ENCODE results near the gene COMTD1. TPM values are rescaled to one million over a fixed set of nuclear protein-coding genes. Genes with fewer than 3 reads are reported as not detected.
"Not testable (repeated sequence)": the region's sequence is repeated elsewhere in the genome, so short reads cannot be mapped to it uniquely, and the experiment has no call there.

COMTD1 gene
- total and polyA plus RNA-seq, 2 donors (not counting 3 experiments of a cell fraction or from before 2014, with no cell fraction given): 18.4 to 18.6 TPM

GRCh38 chr10:75189266-75190096, 46.3 kb downstream of the COMTD1 start:
- H3K4me1 ChIP-seq (ENCODE audit: control insufficient read depth, extremely low read depth, insufficient read depth, low read length): peaks cover 7% of the 10 kb centered on the region
- FAIRE-seq (no peak), DNase-seq (ENCODE audit: low read depth, low spot score) (no peak)
- H3K4me2 ChIP-seq (ENCODE audit: insufficient read depth, low read length): no peak overlapping the region
- H4K20me1 ChIP-seq (replicated peaks; ENCODE audit: control insufficient read depth, extremely low read depth, insufficient read depth, low read length): no peaks in the 10 kb centered on the region
- BruUV-seq (replicated peaks): no TSS peak
- peaks cover 0 to 2% of the 10 kb centered on the region in 2 experiments for H3K36me3 ChIP-seq (ENCODE audit: control insufficient read depth in 2 of 2, extremely low read depth in 1 of 2, insufficient read depth in 2 of 2, low read length in 2 of 2)
- ChIA-PET CTCF (interaction anchor here (0.7 to 1.3 kb wide), 4 partner anchors 34 to 46 kb away, joined by 3 to 4 read pairs (median 3); partner anchors contain the start of gene COMTD1), POLR2A (no interaction called here)
- no peaks in the 10 kb centered on the region for H3K79me2 ChIP-seq (ENCODE audit: control insufficient read depth, insufficient read depth, low read length)
- no peaks in the 10 kb centered on the region for H3K9me1 ChIP-seq (replicated peaks; ENCODE audit: control insufficient read depth, extremely low read depth, insufficient read depth, low read length)
- no peak for TF ChIP-seq EZH2 (IDR thresholded peaks at IDR 0.05; ENCODE audit: borderline replicate concordance, low read depth, low read length, severe bottlenecking)
- TF ChIP-seq POLR2A (IDR thresholded peaks at IDR 0.05; ENCODE audit: low read depth, low read length): no peak
- TF ChIP-seq CTCF (IDR thresholded peaks at IDR 0.05; ENCODE audit: extremely low read depth in 1 of 2, insufficient read depth in 1 of 2, low read depth in 1 of 2, low read length in 2 of 2): no peak
- no peak for TF ChIP-seq GATA2 (IDR thresholded peaks at IDR 0.05; ENCODE audit: insufficient read depth, insufficient read length, low read depth, low read length)
- TF ChIP-seq MAX (IDR thresholded peaks at IDR 0.05; ENCODE audit: insufficient read depth, insufficient read length): no peak
- no peak for TF ChIP-seq FOS (IDR thresholded peaks at IDR 0.05; ENCODE audit: borderline replicate concordance, insufficient read depth, low read length)
- no peak for TF ChIP-seq POLR2AphosphoS5 (IDR thresholded peaks at IDR 0.05; ENCODE audit: insufficient read depth, low read depth, low read length)
- TF ChIP-seq JUN (IDR thresholded peaks at IDR 0.05; ENCODE audit: borderline replicate concordance, insufficient read depth, insufficient read length, low read depth): no peak
- H3K9me3 ChIP-seq (replicated peaks; ENCODE audit: control insufficient read depth, insufficient read depth, low read length): no peaks in the 10 kb centered on the region
- dilution Hi-C loops (cut with MboI; ENCODE audit: extremely low pct_ligation_motif_present, low sequenced_read_pairs): no loop called here
- H3K27me3 ChIP-seq (ENCODE audit: control insufficient read depth in 2 of 2, insufficient read depth in 2 of 2, low read length in 2 of 2): no peaks in the 10 kb centered on the region
- H3K4me3 ChIP-seq (replicated peaks in 1 of 3; ENCODE audit: insufficient read depth in 1 of 3, low read depth in 1 of 3, low read length in 3 of 3): no peak overlapping the region
- no peak overlapping the region for H3K27ac ChIP-seq (ENCODE audit: insufficient read depth, low read depth, low read length)
- no peak overlapping the region for H2AFZ ChIP-seq (ENCODE audit: low read depth, low read length)
- no peak overlapping the region for H3K9ac ChIP-seq (replicated peaks; ENCODE audit: extremely low read depth, insufficient read depth, low read length)
- intact Hi-C loops (cut with micrococcal nuclease): loop anchor here (2.0 kb wide), 1 partner anchor 21 kb away; the partner anchor contains the start of gene VDAC2

GRCh38 chr10:75188522-75188921, 47.2 kb downstream of the COMTD1 start:
- dilution Hi-C loops (cut with MboI; ENCODE audit: extremely low pct_ligation_motif_present, low sequenced_read_pairs); H3K36me3 ChIP-seq (ENCODE audit: control insufficient read depth in 2 of 2, extremely low read depth in 1 of 2, insufficient read depth in 2 of 2, low read length in 2 of 2); H3K9ac ChIP-seq (replicated peaks; ENCODE audit: extremely low read depth, insufficient read depth, low read length); H3K27ac ChIP-seq (ENCODE audit: insufficient read depth, low read depth, low read length); FAIRE-seq; H3K4me3 ChIP-seq (replicated peaks in 1 of 3; ENCODE audit: insufficient read depth in 1 of 3, low read depth in 1 of 3, low read length in 3 of 3); DNase-seq (ENCODE audit: low read depth, low spot score); H3K9me3 ChIP-seq (replicated peaks; ENCODE audit: control insufficient read depth, insufficient read depth, low read length); H3K27me3 ChIP-seq (ENCODE audit: control insufficient read depth in 2 of 2, insufficient read depth in 2 of 2, low read length in 2 of 2); H3K79me2 ChIP-seq (ENCODE audit: control insufficient read depth, insufficient read depth, low read length); H4K20me1 ChIP-seq (replicated peaks; ENCODE audit: control insufficient read depth, extremely low read depth, insufficient read depth, low read length); BruUV-seq (replicated peaks); H3K4me1 ChIP-seq (ENCODE audit: control insufficient read depth, extremely low read depth, insufficient read depth, low read length); H3K4me2 ChIP-seq (ENCODE audit: insufficient read depth, low read length); POLR2A ChIA-PET; H2AFZ ChIP-seq (ENCODE audit: low read depth, low read length); H3K9me1 ChIP-seq (replicated peaks; ENCODE audit: control insufficient read depth, extremely low read depth, insufficient read depth, low read length): not testable (repeated sequence)
- CTCF ChIA-PET: interaction anchor here (0.9 to 2.8 kb wide), 13 partner anchors 9 to 77 kb away, joined by 3 to 61 read pairs (median 13); partner anchors contain the start of genes COMTD1, SAMD8 and VDAC2
- intact Hi-C loops (cut with micrococcal nuclease): loop anchor here (1.0 to 2.0 kb wide), 3 partner anchors 22 to 47 kb away; partner anchors contain the start of genes COMTD1 and VDAC2
